HG02610 (cell line): ENCODE measurements around the gene TNNI3.
"Not testable (repeated sequence)": the region's sequence is repeated elsewhere in the genome, so short reads cannot be mapped to it uniquely, and the experiment has no call there.

ENCODE experiments used
- ATAC-seq: cut with Tn5 transposase; IDR thresholded peaks from one replicate; pipeline ENCODE4 v1.9.1; 2021; ENCODE audit warnings: mild to moderate bottlenecking, moderate library complexity; ENCODE audit not compliant: unreplicated experiment

TNNI3 gene

GRCh38 chr19:55114566-55115145 is 42.9 kb downstream of the TNNI3 start:
- ATAC-seq, result no peak

GRCh38 chr19:55113570-55114039 is 43.9 kb downstream of the TNNI3 start:
- no peak for ATAC-seq

- no peak for ATAC-seq
These were observed 44.6 kb downstream of the TNNI3 start for GRCh38 chr19:55112777-55113569.

GRCh38 chr19:55112246-55112776 is 45.2 kb downstream of the TNNI3 start:
- ATAC-seq, result no peak

GRCh38 chr19:55111238-55111831 is 46.2 kb downstream of the TNNI3 start:
- no peak for ATAC-seq

- no peak for ATAC-seq
These were observed 47.8 kb downstream of the TNNI3 start for GRCh38 chr19:55109527-55110291.

- ATAC-seq, result not testable (repeated sequence)
These were observed 50.3 kb downstream of the TNNI3 start for GRCh38 chr19:55107252-55107651.

- no peak for ATAC-seq
These were observed 50.9 kb downstream of the TNNI3 start for GRCh38 chr19:55106591-55106990.

GRCh38 chr19:55105237-55105636 is 52.3 kb downstream of the TNNI3 start:
- no peak for ATAC-seq

GRCh38 chr19:55103190-55103589 is 54.3 kb downstream of the TNNI3 start:
- no peak for ATAC-seq
